GM18519 (cell line): ENCODE data around the gene BDH1.

Experiments
- ATAC-seq: cut with Tn5 transposase; IDR thresholded peaks from one replicate; pipeline ENCODE4 v1.9.1; 2021; ENCODE audit warnings: mild to moderate bottlenecking, moderate library complexity; ENCODE audit not compliant: unreplicated experiment, low FRiP score

The BDH1 gene

DNA sequence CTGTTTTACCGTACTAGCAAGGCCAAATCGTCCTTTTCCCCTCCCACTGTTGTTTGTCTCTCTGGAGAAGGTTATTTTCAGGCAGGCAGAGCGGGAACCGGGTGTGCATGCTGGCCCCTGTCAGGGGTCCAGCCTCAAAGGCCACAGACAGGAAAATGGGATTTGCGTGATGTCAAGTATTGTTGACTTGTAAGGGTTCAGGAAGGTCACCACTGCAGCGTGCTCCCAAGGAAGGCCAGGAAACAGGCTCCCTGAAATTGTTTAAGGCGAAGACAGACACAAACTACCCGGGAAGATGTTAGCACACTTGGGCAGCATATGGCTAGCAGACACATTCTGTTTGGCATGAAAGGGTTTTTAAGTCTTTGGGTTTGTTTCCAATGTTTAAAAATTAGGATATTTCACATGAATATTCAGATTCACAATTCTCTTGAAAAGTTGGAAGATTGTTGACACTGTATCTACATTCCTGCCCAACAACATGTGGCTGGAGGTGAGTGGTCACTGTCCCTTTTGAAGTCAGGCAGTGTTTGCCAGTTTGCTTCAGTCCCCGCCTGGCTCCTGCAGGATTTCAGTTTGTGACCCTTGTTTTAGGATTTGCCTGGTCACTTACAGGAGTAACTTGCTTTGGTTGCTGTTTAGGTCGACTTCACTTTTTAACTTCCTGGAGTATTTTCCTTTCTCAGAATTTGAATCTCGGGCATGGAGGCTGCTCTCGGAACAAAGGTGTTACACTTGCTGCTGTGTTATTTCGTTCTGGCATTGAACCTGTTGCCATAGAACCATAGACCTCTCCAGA is 90.4 kb downstream of the BDH1 start:
- no peak for ATAC-seq

DNA sequence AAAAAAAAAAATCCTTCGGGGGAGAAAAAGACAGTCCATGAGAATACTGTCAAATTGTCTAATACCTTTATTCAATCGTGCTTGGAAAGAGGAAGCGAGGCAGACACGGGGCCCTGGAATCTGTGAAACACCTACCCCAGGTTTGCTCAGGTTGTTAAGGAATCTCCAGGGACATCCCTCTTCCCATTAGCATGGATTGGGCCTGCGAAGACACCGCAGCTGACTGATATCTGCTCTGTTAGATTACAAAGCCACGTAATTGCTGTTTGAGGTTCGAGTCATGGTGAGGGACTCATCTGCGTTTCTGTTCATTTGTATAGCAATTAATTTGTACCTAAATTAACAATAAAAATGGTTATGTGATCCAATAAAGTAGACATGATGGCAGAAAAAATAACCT is 91.0 kb downstream of the BDH1 start:
- no peak for ATAC-seq

DNA sequence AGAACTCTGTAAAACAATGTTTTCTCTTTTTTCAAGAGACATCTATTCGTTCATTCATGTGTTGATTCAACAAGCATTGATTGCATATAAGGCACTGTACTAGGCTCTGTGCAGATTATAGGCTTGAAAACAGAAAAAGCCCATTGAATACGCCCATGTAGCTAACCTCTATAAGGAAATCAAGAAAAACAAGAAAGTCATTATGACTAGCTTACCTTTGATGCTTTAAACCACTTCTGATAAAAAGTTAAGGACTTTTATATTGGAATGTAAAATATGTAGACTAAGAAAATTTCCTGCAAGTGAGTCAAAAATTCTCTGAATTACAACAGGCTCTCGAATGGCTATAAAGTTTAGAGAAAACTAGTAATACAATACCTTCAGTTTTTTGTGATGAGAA is 92.5 kb downstream of the BDH1 start:
- no peak for ATAC-seq

DNA sequence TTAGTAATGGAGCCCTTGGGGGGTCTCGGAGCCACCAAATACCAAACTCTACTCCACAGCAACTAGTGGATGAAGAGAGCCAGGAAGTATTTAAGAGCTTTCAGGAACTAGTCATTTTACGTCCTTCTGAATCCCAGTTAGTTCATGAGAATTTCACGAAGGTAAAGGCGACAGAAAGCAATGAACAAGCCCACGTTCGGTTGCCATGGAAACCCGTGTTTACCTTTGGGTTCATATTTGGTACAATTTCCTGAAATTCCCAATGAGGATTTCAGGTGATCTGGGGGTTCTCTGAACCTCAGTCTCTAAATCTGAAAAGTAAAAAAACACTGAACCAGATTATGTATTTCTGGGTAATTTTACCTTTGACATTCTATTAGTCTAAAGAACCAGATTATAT is 93.0 kb downstream of the BDH1 start:
- ATAC-seq: no peak

DNA sequence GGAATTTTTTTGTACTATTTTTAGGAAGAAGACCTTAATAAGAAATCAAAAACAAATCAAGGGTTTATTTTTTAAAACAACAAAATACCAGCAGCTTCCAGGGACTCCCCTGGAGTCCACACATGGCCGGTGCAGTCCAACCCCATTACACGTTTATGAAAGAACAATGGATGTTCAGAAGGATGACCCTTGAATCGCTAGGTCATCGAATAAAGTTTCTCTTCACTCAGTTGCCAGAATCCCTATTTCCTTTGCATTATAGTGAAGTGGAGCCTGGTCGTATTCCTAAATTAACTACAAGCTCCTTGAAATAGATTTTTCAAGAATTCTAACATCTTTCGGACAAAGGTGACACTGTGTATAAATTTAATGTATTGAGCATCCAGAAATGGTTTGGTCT is 95.1 kb downstream of the BDH1 start:
- no peak for ATAC-seq

DNA sequence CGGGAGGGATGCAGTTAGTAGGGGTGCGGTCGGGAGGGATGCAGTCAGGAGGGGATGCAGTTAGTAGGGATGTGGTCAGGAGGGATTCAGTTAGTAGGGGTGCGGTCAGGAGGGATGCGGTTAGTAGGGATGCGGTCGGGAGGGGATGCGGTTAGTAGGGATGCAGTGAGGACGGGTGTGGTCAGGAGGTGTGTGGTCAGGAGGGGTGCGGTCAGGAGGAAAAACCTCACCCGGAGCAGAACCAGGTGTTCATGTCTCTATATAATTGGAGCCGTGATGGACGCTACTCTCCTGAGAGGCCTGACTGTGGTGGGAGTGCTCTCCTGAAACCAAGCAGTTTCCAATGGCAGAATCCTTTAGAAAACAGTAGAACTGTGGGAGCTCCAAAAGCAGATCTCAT is 95.8 kb downstream of the BDH1 start:
- ATAC-seq: no peak
